ENCODE data around the gene S100A3.

DNA sequence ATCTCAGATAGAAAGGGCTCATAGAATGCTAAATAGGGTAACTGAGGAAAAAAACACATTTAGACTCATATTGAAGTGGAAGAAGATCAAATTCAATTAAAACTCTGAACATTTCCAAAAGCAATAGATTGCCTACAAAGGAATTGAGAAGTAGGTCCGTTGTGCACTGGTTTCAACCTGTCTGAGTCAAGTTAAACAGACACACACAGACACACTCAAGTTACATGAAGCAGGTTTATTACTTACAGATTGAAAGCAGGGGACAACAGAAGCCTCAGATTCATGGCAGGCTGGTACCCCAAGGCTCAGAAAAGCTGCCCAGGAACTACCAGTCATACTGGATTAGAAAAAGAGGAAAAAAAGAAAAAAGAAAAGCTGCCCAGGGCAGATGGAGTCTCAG, 37.3 kb upstream of the S100A3 start:
- TF ChIP-seq EZH2 (IDR thresholded peaks at IDR 0.05; ENCODE audit: low read length) = no peak
- no peak for TF ChIP-seq CTCF (optimal IDR thresholded peaks at IDR 0.05 in 1 of 3, IDR thresholded peaks at IDR 0.05 in 1 of 3, conservative IDR thresholded peaks at IDR 0.05 in 1 of 3; ENCODE audit: extremely low read depth in 1 of 3, insufficient read depth in 2 of 3, low read length in 3 of 3)
